HG03571 (cell line): ENCODE data around the gene UBE2F.
"Not testable (repeated sequence)": the region's sequence is repeated elsewhere in the genome, so short reads cannot be mapped to it uniquely, and the experiment has no call there.

ENCODE experiments used
- ATAC-seq: cut with Tn5 transposase; IDR thresholded peaks from one replicate; pipeline ENCODE4 v1.9.1; 2021; ENCODE audit not compliant: unreplicated experiment

UBE2F gene

GRCh38 chr2:238013806-238014205 lies 47.0 kb downstream of the UBE2F start:
- no peak for ATAC-seq

GRCh38 chr2:238015705-238016104 lies 48.9 kb downstream of the UBE2F start:
- no peak for ATAC-seq

GRCh38 chr2:238016526-238016925 lies 49.7 kb downstream of the UBE2F start:
- no peak for ATAC-seq

- no peak for ATAC-seq
Observed at GRCh38 chr2:238019962-238020361, 53.1 kb downstream of the UBE2F start.

GRCh38 chr2:238020816-238021215 lies 54.0 kb downstream of the UBE2F start:
- ATAC-seq, result no peak

GRCh38 chr2:238021327-238021726 lies 54.5 kb downstream of the UBE2F start:
- no peak for ATAC-seq

GRCh38 chr2:238022594-238023157 lies 55.9 kb downstream of the UBE2F start:
- no peak for ATAC-seq

GRCh38 chr2:238023608-238024007 lies 56.8 kb downstream of the UBE2F start:
- ATAC-seq, result no peak

- no peak for ATAC-seq
Observed at GRCh38 chr2:238024986-238025385, 58.2 kb downstream of the UBE2F start.

- ATAC-seq, result no peak
Observed at GRCh38 chr2:238025741-238026360, 59.0 kb downstream of the UBE2F start.

- ATAC-seq, result no peak
Observed at GRCh38 chr2:238027058-238027457, 60.2 kb downstream of the UBE2F start.

GRCh38 chr2:238027591-238028415 lies 61.0 kb downstream of the UBE2F start:
- no peak for ATAC-seq

GRCh38 chr2:238029853-238030252 lies 63.0 kb downstream of the UBE2F start:
- no peak for ATAC-seq

- no peak for ATAC-seq
Observed at GRCh38 chr2:238030422-238031155, 63.8 kb downstream of the UBE2F start.

- no peak for ATAC-seq
Observed at GRCh38 chr2:238031751-238032150, 64.9 kb downstream of the UBE2F start.

GRCh38 chr2:238032755-238033337 lies 66.0 kb downstream of the UBE2F start:
- ATAC-seq, result no peak

GRCh38 chr2:238033991-238034390 lies 67.2 kb downstream of the UBE2F start:
- not testable (repeated sequence) for ATAC-seq

- ATAC-seq, result no peak
Observed at GRCh38 chr2:238038203-238038602, 71.4 kb downstream of the UBE2F start.

GRCh38 chr2:238039151-238039550 lies 72.3 kb downstream of the UBE2F start:
- ATAC-seq, result no peak

- no peak for ATAC-seq
Observed at GRCh38 chr2:238039985-238040384, 73.2 kb downstream of the UBE2F start.

GRCh38 chr2:238040918-238041317 lies 74.1 kb downstream of the UBE2F start:
- no peak for ATAC-seq
